ENCODE data around the gene GPR135.

- no peak for TF ChIP-seq SIN3A (IDR thresholded peaks at IDR 0.05; ENCODE audit: borderline replicate concordance, insufficient read depth, low read length)
- TF ChIP-seq POLR2AphosphoS5 (IDR thresholded peaks at IDR 0.05; ENCODE audit: low read depth, low read length), result no peak
- TF ChIP-seq, protein P1, sequence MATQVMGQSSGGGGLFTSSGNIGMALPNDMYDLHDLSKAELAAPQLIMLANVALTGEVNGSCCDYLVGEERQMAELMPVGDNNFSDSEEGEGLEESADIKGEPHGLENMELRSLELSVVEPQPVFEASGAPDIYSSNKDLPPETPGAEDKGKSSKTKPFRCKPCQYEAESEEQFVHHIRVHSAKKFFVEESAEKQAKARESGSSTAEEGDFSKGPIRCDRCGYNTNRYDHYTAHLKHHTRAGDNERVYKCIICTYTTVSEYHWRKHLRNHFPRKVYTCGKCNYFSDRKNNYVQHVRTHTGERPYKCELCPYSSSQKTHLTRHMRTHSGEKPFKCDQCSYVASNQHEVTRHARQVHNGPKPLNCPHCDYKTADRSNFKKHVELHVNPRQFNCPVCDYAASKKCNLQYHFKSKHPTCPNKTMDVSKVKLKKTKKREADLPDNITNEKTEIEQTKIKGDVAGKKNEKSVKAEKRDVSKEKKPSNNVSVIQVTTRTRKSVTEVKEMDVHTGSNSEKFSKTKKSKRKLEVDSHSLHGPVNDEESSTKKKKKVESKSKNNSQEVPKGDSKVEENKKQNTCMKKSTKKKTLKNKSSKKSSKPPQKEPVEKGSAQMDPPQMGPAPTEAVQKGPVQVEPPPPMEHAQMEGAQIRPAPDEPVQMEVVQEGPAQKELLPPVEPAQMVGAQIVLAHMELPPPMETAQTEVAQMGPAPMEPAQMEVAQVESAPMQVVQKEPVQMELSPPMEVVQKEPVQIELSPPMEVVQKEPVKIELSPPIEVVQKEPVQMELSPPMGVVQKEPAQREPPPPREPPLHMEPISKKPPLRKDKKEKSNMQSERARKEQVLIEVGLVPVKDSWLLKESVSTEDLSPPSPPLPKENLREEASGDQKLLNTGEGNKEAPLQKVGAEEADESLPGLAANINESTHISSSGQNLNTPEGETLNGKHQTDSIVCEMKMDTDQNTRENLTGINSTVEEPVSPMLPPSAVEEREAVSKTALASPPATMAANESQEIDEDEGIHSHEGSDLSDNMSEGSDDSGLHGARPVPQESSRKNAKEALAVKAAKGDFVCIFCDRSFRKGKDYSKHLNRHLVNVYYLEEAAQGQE (IDR thresholded peaks at IDR 0.05; ENCODE audit: insufficient read depth in 1 of 2, low read depth in 2 of 2, low read length in 2 of 2), result no peak
- no peak for TF ChIP-seq TAF1 (IDR thresholded peaks at IDR 0.05; ENCODE audit: borderline replicate concordance, insufficient read depth, low read length)
- TF ChIP-seq FOXP2 (optimal IDR thresholded peaks at IDR 0.05; ENCODE audit: borderline replicate concordance, extremely low read depth, extremely low read length, insufficient read depth), result no peak
Observed at GRCh38 chr14:59460378-59460777, 4.8 kb downstream of the GPR135 start.

All from PFSK-1 (cell line).